Cerebellar nuclear complex (tissue), 1 donor: ENCODE data around the gene CTNND2.
"Not testable (repeated sequence)": the region's sequence is repeated elsewhere in the genome, so short reads cannot be mapped to it uniquely, and the experiment has no call there.

Experiments
- DNase-seq, 2 experiments: peaks; one replicate each; lab custom pipeline; 2025; lab: John Stamatoyannopoulos, UW

CTNND2 gene

DNA sequence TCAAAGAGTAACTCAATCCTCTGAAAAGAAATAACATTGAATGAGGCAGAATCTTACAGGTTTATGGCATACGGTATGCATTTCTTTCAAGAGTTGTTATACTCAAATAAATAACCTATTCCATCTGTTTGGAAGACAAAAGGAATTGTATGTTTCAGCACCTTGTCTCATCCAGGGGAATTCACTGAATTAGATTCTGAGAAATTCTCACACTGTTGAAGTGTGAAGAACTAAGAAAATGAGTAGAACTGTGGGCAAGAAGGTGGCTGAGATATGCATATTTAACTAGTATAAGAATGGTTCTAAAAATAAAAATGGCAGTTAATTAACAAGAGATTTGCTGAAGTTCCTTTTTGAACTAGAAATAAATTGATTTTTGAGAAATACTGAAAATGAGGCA is 863.9 kb downstream of the CTNND2 start:
- DNase-seq = no peak

DNA sequence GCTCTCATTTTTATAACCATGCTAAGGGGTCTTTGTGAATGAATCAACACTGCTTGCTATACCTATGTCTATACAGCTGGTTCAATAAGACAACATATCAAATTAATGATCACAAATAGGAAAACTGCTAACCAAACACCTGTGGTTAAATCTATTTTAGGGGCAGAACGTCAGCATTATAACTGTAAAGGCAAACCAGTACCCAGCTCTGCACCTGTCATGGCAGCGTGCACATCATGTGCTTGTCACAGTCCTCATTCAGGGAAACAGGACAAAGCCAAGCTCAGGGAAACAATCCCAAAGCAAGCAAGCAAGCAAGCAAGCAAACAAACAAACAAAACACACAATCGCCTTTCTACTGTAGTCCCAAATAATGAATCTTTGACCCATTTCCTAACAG is 865.5 kb downstream of the CTNND2 start:
- DNase-seq = no peak

GRCh38 chr5:11037941-11038340 is 866.3 kb downstream of the CTNND2 start:
- no peak for DNase-seq

- DNase-seq = no peak
Measured at GRCh38 chr5:11037080-11037479, 867.2 kb downstream of the CTNND2 start.

- no peak for DNase-seq
Measured at GRCh38 chr5:11030671-11031070, 873.6 kb downstream of the CTNND2 start.

- DNase-seq = no peak
Measured at GRCh38 chr5:11027660-11028059, 876.6 kb downstream of the CTNND2 start.

- DNase-seq = no peak
Measured at GRCh38 chr5:11026543-11026942, 877.7 kb downstream of the CTNND2 start.

- DNase-seq = no peak
Measured at GRCh38 chr5:11023945-11024344, 880.3 kb downstream of the CTNND2 start.

GRCh38 chr5:11013793-11014192 is 890.5 kb downstream of the CTNND2 start:
- DNase-seq = no peak

- no peak for DNase-seq
Measured at GRCh38 chr5:11012295-11012694, 892.0 kb downstream of the CTNND2 start.

DNA sequence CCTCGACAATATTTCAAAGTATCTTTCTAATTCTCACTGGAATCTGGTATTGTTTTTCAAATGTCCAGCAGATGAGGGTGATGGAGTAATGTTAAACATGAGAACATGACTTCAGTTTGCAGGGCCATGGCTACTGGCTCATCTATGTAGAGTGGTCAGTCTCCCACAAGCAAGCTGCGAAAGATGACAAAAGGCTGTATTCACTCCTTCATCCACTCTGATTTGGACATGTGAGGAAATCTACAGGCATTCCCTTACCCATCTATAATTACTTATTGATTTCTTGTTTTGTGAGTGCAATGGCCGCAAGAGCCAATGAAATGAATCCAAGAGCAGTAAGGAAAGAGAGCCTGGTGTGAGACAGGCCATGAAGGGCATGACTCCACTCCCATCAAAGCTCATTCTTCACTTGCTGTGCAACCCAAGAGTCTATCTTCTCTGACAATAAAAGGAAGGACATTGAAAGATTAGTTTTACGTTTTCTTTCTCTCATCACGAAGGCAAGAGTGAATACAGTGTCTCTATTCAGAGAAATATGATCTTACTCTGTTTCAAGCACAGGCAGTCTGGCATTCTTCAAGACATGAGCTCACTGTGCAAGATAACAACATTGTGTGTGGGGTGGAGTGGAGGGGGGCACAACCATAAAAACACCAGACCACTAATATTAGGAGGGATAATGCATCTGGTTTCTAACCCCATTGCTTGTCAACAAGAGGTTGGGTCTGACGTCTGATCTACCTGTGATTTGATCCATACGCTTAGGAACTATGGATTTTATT is 893.6 kb downstream of the CTNND2 start:
- no peak for DNase-seq

DNA sequence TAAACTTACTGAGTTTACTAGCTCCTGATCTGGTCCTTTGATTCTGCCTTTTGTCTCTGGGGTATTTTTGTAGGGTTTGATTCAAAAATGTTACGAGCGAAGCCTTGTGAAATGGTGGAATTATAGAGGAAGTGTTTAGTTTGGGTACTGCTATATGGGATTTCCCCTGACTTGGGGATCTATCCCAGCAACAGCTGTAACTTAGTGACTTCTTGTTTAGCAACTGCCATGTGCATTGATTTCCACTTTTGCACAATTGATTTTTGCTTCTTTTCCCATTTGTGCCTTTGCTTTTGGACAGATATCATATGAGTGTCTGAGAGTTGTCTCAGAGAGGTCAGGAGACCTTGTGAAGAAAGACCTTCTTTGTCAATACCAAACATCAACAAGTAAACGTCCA is 894.7 kb downstream of the CTNND2 start:
- no peak for DNase-seq

- no peak for DNase-seq
Measured at GRCh38 chr5:11007269-11007870, 896.9 kb downstream of the CTNND2 start.

DNA sequence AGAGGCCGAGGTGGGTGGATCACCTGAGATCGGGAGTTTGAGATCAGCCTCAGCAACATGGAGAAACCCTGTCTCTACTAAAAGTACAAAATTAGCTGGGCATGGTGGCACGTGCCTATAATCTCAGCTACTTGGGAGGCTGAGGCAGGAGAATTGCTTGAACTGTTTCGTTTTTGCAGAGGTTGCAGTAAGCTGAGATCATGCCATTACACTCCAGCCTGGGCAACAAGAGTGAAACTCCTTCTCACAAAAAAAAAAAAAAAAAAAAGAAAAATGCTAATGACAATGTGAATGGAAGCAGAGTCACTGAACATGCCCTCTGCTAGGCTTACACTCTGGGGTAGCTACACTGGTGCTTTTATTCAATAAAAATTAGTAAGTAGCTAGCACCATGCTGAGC is 899.7 kb downstream of the CTNND2 start:
- DNase-seq = not testable (repeated sequence)

- no peak for DNase-seq
Measured at GRCh38 chr5:11000515-11001353, 903.5 kb downstream of the CTNND2 start.

DNA sequence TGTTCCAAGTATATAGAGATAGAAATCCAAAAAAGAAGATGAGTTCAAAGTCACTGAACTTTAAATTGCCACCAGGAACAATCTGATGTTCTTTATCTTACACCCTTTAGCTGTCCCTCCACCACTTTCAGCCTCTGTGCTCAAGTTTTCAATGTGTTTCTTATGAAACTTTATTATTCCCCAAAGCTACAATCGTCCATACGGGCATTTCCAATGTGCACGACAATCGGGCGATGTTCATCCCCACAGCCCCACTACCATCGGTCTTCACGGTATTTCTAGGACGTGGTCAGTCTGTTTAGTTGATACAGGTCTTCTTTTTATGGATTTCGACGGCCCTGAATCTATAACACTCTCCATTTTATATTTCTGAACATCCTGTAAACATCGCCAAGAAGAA is 904.5 kb downstream of the CTNND2 start:
- DNase-seq = no peak

- no peak for DNase-seq
Measured at GRCh38 chr5:10995891-10996290, 908.4 kb downstream of the CTNND2 start.

DNA sequence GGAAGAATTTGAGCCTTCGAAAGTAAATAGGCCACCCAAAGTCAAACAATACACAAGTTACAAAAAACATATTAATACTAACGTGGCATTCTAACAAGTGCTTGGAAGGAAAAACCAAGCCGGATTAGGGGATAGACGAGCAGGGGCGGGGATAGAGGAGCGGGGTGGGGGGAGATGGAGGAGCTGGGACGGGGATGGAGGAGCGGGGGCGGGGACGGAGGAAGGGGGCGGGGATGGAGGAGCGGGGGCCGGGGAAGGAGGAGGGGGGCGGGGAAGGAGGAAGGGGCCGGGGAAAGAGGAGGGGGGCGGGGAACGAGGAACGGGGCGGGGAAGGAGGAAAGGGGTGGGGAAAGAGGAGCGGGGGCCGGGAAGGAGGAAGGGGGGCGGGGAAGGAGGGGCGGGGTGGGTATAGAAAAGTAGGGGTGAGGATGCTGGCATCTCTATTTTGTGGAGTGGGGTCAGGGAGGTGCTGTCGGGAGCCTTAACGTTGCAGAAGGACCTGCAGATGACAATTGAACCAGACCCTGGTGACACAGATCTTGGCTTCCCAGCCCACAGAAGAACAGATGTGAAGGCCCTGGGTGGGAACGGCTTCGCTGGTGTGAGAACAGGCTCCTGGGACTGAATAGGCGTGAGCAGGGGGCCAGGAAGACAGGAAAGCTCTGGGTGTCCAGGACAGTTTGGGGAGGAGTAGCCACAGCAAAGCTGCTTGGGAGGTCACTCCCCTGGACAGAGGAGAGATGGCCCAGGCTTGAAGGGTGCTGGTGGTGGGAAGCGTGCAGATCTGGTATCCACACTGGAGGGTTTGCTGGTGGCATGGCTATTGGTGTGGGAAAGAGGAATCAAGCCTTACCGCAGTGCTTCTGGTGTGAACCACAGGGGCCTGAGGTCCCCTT is 909.9 kb downstream of the CTNND2 start:
- no peak for DNase-seq

GRCh38 chr5:10990634-10991033 is 913.6 kb downstream of the CTNND2 start:
- DNase-seq = no peak

GRCh38 chr5:10989577-10990263 is 914.5 kb downstream of the CTNND2 start:
- no peak for DNase-seq

DNA sequence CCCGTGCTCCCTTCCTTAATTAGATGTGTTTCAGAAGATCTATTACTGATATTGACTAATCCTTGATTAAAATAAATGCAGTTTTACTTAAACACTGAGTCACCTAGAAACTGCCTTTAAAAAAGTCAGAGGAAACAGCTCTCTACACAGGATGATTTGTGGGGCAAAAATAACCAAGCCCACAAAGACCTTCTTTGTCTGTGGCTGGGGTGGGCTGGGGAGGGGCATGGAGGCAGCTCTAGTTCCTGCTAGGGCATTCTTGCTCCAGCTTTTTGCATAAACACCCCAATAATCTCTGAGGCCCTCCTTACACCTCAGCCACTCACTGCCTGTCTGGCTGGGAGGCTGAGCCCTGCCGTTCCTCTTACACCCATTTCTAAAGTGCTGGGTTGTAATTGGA is 915.6 kb downstream of the CTNND2 start:
- no peak for DNase-seq
